GM04504 (cell line): Measurements from ENCODE around the gene FAM83D.

Source experiments
- DNase-seq: peaks from one replicate; pipeline ENCODE4 v3.0.0-alpha.2; 2012; ENCODE audit warnings: low read depth

The FAM83D gene

GRCh38 chr20:38895098-38895949 lies 30.9 kb upstream of the FAM83D start:
- DNase-seq: no peak

GRCh38 chr20:38896009-38896594 lies 30.1 kb upstream of the FAM83D start:
- DNase-seq: no peak

- DNase-seq: no peak
Measured at GRCh38 chr20:38897267-38897666, 28.9 kb upstream of the FAM83D start.

GRCh38 chr20:38900606-38901005 lies 25.6 kb upstream of the FAM83D start:
- DNase-seq: no peak

- DNase-seq: no peak
Measured at GRCh38 chr20:38902601-38903000, 23.6 kb upstream of the FAM83D start.

GRCh38 chr20:38903335-38903734 lies 22.9 kb upstream of the FAM83D start:
- DNase-seq: no peak

- DNase-seq: no peak
Measured at GRCh38 chr20:38905375-38905774, 20.8 kb upstream of the FAM83D start.

- DNase-seq: no peak
Measured at GRCh38 chr20:38907918-38908677, 18.1 kb upstream of the FAM83D start.

- DNase-seq: no peak
Measured at GRCh38 chr20:38915355-38915754, 10.9 kb upstream of the FAM83D start.

- DNase-seq: no peak
Measured at GRCh38 chr20:38917657-38918056, 8.6 kb upstream of the FAM83D start.

GRCh38 chr20:38918172-38918571 lies 8.0 kb upstream of the FAM83D start:
- DNase-seq: no peak

GRCh38 chr20:38919683-38920082 lies 6.5 kb upstream of the FAM83D start:
- DNase-seq: no peak

- DNase-seq: no peak
Measured at GRCh38 chr20:38920411-38920810, 5.8 kb upstream of the FAM83D start.

GRCh38 chr20:38920851-38921250 lies 5.4 kb upstream of the FAM83D start:
- no peak for DNase-seq

- no peak for DNase-seq
Measured at GRCh38 chr20:38924718-38925117, 1.5 kb upstream of the FAM83D start.

GRCh38 chr20:38926934-38927616 lies 858 bp downstream of the FAM83D start:
- DNase-seq: no peak

- DNase-seq: no peak
Measured at GRCh38 chr20:38927902-38928578, 1.8 kb downstream of the FAM83D start.

GRCh38 chr20:38930242-38930569 lies 4.0 kb downstream of the FAM83D start:
- no peak for DNase-seq

GRCh38 chr20:38931984-38932383 lies 5.8 kb downstream of the FAM83D start:
- DNase-seq: no peak

GRCh38 chr20:38932457-38933120 lies 6.4 kb downstream of the FAM83D start:
- DNase-seq: no peak

GRCh38 chr20:38934530-38934929 lies 8.3 kb downstream of the FAM83D start:
- DNase-seq: no peak
